Panc1 (cell line): ENCODE results near the gene PAX5.

Experiments used
- CTCF ChIP-seq: fragments of 450-650 bp; IDR thresholded peaks from 2 replicates; pipeline ENCODE4 v1.5.1; 2017; ENCODE audit warnings: mild to moderate bottlenecking
- POLR2AphosphoS5 ChIP-seq: IDR thresholded peaks from 2 replicates; pipeline ENCODE4 v1.6.1; 2012; ENCODE audit warnings: mild to moderate bottlenecking, low read depth, low read length, moderate library complexity

- TF ChIP-seq CTCF (no peak), POLR2AphosphoS5 (no peak)
These were observed 217.7 kb downstream of the PAX5 start for GRCh38 chr9:36816371-36816770.
